ENCODE results near the gene ITPR1.

The ITPR1 gene

DNA sequence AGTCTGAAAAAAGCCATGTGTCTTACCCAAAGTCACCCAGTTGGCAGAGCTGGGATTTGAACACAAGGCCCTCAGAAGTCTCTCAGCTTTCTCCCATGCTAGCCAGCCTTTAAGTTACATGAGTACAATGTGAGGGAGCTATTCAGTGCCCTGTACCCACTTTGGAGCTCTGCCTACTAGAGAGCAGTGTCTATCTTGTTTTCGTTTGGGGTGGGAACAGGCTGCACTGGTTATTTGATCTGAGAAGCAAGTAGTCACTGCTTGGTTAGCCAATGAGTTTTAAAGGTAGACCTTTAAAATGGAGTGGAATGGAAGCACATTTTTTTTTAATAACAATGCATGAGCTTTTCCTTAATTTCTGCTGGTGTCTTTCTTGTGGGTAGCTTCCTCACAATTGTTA is 255.0 kb downstream of the ITPR1 start:
- DNase-seq, result no peak

DNA sequence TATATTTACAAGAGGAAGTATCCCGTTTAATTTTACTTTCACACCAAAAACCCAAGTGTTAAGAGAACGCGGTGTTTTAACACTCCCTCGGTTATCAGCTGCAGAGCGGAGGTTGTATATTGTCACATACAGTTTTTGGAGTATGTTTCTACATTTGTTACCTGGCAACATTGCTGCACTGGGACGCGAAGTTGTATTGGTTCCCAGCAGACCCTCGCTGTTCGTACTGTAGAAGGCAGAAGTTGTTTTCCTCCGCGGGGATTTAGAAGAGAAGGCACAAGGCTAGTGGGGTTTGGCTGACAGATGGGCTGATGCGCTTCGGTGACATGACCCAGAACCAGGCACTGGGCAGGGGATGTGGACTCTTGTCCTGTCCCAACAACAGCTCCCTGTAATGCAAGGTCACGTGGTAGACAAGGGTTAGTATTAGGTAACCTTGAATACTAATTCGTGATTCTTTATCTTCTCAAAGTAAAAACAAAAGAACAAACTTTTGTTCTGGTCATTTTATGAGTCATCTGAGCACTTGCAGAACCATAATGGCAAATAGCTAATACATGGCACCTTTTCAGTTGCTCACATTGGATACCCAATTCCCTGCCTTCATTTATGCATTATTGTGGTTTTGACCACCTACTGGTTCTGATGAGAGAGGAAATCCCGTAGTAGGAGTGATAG is 255.7 kb downstream of the ITPR1 start:
- no peak for DNase-seq

DNA sequence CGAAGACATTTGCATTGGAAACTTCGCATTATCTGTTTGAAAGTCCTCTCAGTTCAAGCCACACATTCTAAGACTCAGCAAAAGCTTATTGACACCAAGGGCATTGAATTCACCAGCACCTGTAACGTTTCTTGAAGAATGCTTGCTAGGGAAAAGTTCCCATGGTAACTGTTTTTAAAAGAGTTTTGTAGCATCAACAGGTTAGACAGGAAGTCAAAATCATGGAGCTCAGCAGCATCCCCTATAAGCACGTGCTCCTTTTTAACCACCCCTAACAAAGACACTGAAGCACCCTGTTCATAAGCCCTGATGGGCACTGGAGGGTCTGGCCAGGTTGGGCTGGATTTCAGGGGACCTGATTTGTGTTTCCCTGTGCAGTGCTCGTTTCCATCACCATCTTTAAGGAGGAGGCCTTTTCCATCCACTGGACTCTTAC is 256.4 kb downstream of the ITPR1 start:
- DNase-seq, result no peak

DNA sequence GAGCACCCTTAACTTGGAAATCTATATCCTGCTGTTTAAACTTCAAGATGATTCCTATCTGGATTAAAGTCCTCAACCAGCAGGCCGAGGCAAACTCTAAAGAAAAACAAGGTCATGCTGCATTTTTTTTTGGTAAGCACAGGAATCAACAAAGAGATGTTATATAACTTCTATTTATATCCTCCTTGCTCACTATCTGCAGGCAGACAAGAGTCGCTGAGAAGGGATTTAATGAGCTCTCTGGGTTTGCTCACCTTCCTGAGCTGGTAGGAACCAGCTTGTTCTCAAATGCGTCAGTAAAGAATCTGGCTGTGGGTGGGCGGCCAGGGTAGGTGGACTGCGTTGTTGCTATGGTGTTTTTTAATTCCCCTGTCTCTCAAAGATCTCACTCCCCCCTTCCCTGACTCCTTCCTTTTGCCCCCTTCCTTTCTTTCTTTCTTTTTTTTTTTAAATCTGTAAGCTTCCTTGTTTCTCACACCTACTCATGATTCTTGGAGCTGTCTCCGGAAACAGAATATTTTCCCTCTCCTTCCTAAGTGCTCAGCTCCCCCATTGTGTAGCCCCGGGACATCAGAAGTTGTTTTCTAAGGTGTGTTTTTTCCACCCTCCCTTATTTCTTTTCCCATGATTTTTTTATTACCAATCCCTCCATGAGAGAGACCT is 257.3 kb downstream of the ITPR1 start:
- DNase-seq, result no peak

DNA sequence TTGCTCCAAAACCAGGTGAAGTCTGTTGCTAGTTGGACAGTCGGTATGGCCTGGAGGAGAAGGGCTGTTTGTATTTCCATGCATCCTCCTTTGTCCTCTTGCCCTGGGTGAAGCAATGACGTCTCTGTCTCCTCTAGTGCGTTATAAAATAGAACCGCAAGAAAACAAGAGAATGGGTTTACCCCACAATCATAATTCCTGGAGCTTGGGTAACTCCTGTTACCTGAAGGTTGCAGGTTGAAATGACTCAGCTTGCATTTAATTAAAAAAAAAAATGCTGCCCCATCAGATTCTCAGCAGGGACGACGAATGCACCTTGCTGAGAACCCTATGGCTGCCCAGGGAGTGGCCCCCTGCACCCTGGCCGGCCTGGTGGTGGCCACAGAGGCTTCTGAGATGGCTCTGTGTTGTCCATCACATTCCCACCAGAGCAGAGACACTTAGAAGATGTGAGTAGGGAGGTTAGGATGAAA is 257.9 kb downstream of the ITPR1 start:
- DNase-seq, result no peak

DNA sequence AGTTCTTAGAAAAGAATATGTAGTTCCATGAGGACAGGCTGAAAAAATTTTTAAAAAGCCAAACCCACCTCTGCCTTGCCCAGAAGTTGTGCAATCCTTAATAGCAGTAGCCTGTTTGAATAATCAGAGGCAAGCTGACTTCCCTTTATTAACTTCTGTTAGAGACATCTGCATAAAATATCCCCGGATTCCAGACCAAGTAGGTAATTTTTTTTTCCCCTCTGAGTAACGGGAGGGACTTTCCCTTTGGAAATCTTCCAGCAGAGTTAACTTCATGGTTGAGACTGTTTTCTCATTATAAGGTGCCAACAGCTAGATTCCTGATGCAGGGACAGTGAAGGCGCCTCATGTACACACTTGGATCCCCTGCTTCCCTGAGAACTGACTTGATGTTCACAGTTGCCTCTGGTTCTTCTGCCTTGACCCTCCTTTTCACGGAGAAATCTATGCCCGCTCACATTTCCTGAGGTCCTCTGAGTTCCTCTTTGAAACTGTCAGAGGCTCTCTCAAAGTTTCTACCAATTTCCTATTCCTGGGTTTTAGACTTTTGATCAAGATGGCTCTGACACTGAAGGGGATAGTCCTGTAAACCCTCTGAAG is 258.5 kb downstream of the ITPR1 start:
- DNase-seq, result no peak

DNA sequence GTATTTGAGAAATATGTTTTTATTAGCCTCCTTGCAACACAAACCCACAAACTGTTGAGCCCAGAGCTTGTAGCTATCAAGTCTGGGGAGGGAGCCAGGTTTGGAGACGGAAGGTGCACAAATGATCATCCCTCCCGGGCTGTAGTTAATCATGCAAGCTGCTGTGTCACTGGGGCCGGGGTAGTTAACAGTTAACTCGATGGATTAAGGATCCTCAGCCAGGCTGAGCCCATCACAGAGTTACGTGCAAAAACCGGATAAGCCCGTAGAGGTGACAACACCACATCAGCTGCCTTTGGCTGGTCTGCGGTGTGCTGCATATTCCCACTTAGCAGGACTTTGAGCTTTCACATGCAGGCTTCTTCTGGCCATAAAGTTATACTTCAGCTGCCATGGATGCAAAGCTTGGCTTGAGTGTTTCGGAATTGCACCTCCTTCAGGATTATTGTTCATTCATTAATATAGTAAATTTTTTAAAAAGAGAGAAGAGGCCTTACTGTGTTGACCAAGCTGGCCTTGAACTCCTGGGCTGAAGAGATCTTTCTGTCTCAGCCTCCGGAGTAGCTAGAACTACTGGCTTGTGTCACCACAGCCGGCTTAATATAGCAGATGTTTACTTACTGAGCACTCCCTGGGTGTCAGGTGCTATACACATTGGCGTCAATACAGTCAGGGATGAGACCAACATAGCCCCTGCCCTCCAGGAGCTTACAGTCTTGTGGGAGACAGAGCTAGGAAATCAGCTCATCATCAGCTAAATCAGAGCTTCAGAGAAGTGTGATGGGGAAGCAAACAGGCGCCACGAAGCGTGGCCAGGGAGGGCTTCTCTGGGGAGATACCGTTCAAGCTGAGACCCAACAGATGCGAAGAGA is 259.3 kb downstream of the ITPR1 start:
- no peak for DNase-seq

DNA sequence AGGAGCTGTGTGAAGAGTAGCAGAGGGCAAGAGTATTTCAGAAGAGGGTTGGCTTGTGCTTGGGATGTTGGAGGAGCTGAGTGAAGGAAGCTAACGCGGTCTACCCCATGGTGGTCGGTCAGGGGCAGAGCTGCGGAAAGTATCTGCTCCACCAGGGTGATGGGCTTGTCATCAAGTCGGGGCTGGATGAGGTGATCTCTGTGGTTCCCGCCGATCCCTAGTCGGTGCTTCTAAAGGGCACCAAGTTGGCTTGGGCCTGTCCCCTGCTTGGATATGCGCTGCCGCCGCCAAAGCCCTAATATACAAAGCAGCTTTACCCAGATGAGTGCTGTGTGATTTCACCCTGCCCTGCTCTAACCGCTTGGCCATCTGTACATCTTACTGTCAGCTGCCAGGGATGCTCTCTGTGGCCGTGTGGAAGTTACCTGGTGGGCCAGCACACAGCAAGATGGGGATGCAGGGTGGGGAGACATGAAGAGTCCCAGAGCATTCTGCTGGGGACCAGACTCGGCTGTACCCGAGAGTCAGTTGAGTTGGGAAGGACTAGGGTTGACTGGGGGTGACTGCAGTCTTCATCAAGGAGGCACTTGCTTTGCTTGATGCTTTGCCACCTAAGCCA is 260.0 kb downstream of the ITPR1 start:
- no peak for DNase-seq

DNA sequence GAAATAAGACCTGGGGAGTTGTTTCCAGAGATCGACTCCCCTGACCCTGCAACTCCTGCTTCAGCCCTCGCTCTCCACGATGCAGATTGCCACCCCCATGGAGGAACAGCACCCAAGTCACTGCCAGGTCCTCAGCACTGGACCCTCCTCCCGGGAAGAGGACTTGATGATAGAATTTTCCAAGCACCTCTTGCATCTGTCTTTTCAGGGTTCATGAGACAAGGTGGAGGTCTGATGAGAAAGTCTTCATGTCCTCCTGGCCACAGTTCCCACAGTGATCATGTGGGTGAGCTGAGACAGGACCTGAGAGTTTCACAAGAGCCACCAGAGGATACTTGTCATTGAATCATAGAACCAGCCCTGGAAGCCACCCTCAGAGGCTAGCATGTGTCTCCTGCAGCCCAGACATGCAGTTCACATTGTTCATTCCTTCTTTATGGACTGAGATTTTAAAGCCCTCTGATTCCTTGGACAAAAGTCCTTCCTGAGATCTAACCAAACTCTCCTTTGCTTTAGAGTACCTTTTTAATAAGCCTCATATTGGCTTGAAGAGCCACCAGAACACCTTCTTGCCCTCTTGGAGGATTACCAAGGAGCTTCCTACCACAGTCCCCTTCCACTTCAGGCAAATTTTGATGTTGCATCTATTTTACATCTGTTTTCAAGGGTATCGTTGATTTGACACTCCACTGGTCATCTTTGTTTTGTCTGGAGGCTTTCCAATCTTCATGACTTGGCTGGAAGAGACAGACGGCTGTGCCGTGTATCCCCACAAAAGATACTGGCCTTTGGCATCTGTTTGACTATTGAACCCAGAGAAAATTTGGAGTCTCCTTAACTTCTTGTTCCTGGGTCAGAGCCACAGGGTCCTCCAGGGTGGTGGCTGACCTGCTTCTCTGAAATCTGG is 261.3 kb downstream of the ITPR1 start:
- no peak for DNase-seq

DNA sequence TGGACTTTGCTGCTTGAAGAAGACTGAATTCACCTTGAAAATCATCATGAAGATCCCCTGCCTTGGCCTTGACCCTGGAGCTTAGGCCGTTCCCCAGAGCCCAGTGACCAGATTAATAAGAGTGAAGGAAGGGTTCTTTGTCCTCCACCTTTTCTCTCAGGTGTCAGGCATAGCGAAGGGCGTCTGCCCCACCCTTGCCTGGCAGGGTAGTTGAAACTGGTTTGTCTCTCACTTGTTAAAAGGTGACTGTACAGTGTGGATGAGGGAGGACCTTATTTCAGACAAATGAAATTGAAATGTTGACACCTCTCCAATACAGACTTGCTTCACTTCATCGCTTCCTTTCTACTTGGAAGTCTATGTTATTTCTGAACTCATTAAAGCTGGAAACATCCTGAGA is 262.4 kb downstream of the ITPR1 start:
- no peak for DNase-seq

DNA sequence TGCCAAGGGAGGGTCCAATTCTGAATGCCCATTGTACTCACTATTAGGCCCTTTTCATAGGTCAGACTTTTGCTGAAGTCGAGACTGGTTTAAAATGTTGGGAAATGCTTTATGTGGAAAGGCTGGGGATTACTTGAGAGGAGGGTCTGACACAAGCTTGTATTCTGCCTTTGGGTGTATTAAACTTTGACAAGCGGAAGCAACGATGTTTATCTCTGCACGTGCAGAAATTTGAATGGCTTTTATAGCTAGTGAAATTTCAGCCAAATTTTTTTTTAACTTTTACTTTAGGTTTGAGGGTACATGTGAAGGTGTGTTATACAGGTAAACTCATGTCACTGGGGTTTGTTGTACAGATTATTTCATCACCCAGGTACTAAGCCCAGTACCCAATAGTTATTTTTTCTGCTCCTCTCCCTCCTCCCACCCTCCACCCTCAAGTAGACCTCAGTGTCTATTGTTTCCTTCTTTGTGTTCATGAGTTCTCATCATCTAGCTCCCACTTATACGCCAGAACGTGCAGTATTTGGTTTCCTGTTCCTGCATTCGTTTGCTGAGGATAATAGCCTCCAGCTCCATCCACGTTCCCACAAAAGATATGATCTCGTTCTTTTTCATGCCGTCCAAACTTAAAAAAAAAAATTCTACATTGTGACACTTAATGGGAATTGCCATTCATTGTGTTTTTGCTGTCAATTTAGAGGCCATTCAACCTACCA is 263.1 kb downstream of the ITPR1 start:
- DNase-seq, result no peak

DNA sequence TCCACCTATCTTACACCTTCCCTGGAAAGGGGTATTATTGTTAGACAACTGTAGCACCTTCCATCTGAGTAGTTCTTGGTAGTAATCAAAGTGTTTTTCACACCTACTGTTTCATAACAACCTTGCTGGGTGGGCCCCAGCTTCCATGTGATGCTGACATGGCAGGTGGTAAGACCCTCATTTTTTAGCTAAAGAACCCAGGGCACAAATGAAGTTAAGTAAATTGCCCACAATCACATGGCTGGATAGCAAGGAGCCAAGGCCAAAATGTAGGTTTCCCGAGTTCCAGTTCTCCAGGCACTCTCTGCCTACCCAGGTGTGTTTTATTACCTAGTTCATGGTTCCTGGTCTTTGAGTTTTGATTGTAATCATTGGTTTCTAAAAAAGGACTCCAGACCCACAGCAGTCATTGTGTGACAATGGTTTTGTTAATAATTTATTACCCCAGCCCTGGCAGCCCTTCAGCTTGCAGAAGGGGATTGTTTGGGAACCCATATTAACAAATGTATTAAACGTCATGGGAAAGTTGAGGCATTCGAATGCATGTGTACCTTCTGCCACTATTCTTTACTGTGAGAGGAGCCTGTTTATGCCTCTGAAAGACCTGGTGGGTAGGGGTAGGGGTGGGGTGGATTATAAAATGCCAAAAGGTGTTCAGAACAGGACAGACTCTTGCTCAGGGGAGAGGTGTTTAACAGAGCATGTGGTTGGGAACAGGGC is 263.9 kb downstream of the ITPR1 start:
- no peak for DNase-seq

DNA sequence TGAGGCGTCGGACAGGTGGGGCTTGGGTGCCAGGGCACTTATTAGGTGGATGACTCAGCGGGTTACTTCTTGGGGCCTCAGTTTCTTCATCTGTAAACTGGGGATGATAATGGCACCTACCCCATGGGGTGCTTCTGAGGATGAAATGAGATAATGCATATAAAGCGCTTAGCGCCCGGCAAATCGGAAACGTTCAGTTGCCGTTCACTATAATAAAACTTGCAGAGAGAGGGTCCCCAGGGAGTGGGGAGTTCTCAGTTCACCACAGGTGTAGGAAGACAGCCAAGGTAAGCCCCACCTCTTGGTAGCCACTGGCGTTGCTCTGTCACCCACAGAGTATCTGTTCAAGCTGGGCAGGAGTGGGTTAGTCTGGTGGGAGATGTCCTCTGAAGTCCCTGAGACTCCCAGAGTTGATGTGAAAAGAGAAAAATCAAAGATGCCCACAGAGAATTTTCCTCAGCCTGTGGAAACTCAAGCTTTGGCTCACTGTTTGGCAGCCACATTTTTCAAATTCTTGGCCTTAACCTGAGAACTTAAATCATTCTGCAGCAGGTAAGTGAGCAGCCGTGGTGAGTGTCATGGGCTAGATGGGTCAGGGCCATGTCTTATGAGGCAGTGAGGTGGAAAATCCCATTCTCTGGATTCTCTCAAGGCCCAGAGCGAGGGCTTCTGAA is 264.6 kb downstream of the ITPR1 start:
- no peak for DNase-seq

DNA sequence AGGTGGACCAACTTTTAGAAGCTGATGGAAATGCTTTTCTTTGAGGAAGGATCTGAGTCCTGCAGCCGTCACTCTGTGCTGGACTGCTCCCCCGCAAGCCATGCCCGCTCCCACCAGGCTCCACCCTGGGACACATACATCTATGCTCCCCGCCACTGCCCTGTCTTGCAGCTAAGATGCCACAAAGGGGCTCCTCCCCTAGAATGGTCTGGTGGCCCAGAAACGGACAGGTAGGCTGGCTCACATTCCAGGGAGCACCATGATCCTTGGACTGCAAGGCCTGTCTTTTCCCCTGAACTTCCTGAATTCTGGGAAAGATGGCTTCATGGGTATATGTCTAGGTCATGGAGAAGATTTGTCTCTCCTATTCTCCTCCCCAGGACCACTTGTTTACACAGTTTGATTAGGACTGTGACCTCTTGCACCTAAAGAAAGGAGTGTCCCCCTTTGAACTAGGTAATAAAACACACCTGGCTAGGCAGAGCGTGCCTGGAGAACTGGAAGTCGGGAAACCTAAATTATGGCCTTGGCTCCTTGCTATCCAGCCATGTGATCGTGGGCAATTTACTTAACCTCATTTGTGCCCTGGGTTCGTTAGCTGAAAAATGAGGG is 265.2 kb downstream of the ITPR1 start:
- DNase-seq, result no peak

DNA sequence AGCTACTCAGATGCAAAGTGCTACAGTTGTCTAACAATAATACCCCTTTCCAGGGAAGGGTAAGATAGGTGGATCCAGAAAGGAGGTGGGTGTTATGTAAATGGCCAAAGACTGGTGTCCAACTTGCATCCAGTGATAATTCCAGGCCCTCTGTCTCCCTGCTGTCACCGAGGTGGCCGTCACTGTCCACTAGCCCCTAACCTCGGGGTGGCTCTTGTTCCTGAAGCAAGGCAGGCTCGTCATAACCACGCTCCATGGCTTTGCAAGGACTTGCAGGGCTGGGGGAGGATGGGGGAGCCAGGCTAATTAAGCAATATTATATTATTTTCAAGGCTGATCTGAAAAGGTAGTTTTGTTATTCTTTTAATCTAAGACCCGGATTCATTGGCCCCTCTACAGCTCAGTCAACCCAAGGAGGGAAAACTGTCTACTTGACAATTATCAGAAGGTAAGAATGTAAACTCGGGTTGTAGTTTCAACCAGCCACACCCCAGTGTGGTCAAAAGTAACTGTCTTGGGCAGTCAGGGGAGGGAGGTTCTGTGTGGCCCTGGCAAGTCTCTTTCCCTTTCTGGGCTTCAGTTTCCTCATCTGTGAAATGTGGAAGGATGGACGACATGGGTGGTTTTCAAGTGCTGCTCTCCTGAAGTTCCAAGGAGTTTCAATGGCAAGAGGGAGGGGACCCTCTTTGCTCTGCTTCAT is 266.0 kb downstream of the ITPR1 start:
- no peak for DNase-seq

DNA sequence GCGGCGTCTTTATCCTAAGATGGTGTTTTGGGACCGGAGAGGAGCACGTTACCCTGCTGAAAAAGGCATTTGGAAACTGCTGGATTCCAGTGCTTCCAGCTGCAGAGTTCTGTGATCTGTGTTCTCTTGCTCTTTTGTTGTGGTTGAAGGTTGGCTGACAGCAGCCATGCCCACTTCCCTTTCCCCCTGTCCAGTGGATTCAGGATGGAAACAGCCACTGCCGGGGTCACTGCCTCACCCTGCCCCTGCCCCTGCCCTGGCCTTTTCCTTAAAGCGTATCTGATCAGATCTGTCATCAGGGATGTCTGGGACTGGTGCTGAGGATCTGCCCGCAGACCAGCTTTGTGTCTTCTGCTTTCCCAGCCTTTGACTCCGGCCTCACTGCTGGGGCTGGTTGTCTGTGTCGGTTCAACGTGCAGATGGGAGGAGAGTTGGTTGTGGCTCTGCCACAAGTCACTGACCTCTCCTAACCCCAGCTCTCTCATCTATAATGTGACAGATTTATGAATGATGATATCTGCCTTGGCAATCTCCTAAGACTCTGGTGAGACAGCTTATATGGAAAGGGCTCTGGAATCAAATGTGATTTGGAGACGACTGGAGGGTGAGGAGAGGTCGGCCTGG is 266.7 kb downstream of the ITPR1 start:
- DNase-seq, result no peak

DNA sequence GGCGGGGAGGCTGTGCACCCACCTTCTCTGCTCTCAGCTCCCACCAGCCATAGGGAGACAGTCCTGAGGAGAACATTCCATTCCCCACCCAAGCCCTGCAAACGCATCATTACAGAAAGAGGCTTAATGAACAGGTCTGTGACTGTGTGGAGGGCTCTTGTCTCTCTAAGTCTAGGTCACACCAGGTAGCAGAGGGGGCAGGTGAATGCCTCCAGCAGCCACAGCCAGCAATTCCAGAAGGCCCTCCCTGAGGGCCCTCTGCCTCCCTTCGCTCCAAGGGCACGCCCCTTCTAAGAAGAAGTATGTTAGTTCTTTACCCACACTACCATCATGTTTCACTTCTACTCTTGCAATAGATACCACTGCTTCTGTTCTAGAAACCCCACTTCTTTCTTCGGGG is 268.6 kb downstream of the ITPR1 start:
- no peak for DNase-seq
